ENCODE measurements around the gene IDI1. TPM values are rescaled to one million over a fixed set of nuclear protein-coding genes. Genes with fewer than 3 reads are reported as not detected.

IDI1 gene
- total RNA-seq, 4 donors from 2014 or later, result 30.7 to 87.5 (median 59.9) TPM

GRCh38 chr10:997266-998022 is 51.5 kb downstream of the IDI1 start:
- WGBS, 2 donors, result 84 to 88% methylated on average over 14 to 15 of the region's 19 CpGs
- Histone ChIP-seq H3K4me3 (no peak overlapping the region), H3K9me3 (peaks cover 0 to 11% (median 4%) of the 10 kb centered on the region in 3 donors), H3K27ac (no peak overlapping the region), H3K36me3 (peaks cover 13 to 100% (median 61%) of the 10 kb centered on the region in 3 donors), H3K27me3 (no peaks in the 10 kb centered on the region), H3K4me1 (no peaks in the 10 kb centered on the region)
- TF ChIP-seq CTCF (IDR thresholded peaks at IDR 0.05) (no peak), POLR2A (IDR thresholded peaks at IDR 0.05) (no peak)
- intact Hi-C loops (cut with DNase I), result no loop called here
- no peak for DNase-seq

- H3K27me3 ChIP-seq, result no peaks in the 10 kb centered on the region
- WGBS, 2 donors, result 93% methylated on average over 12 of the region's 12 CpGs
Measured at GRCh38 chr10:996031-996430, 52.9 kb downstream of the IDI1 start.

GRCh38 chr10:995559-995926 is 53.4 kb downstream of the IDI1 start:
- Histone ChIP-seq H3K27me3 (no peaks in the 10 kb centered on the region), H3K4me3 (no peak overlapping the region), H3K4me1 (peaks cover 0 to 5% (median 0%) of the 10 kb centered on the region in 3 donors), H3K36me3 (peaks cover 13 to 84% (median 50%) of the 10 kb centered on the region in 3 donors), H3K27ac (no peak overlapping the region), H3K9me3 (no peaks in the 10 kb centered on the region)
- intact Hi-C loops (cut with DNase I), result no loop called here
- TF ChIP-seq POLR2A (IDR thresholded peaks at IDR 0.05), result no peak
- TF ChIP-seq CTCF (IDR thresholded peaks at IDR 0.05), result no peak
- no peak for DNase-seq
- 92% methylated on average over 7 of the region's 7 CpGs for WGBS, 2 donors

More at GRCh38 chr10:996031-996430, 52.9 kb downstream of the IDI1 start:
- DNase-seq, result no peak
- no peak for TF ChIP-seq POLR2A (IDR thresholded peaks at IDR 0.05)
- no peak for TF ChIP-seq CTCF (IDR thresholded peaks at IDR 0.05)
- Histone ChIP-seq H3K36me3 (peaks cover 13 to 86% (median 54%) of the 10 kb centered on the region in 3 donors), H3K4me1 (peaks cover 0 to under 1% (median 0%) of the 10 kb centered on the region in 3 donors), H3K9me3 (no peaks in the 10 kb centered on the region), H3K27ac (no peak overlapping the region), H3K4me3 (no peak overlapping the region)
- intact Hi-C loops (cut with DNase I), result no loop called here

DNA sequence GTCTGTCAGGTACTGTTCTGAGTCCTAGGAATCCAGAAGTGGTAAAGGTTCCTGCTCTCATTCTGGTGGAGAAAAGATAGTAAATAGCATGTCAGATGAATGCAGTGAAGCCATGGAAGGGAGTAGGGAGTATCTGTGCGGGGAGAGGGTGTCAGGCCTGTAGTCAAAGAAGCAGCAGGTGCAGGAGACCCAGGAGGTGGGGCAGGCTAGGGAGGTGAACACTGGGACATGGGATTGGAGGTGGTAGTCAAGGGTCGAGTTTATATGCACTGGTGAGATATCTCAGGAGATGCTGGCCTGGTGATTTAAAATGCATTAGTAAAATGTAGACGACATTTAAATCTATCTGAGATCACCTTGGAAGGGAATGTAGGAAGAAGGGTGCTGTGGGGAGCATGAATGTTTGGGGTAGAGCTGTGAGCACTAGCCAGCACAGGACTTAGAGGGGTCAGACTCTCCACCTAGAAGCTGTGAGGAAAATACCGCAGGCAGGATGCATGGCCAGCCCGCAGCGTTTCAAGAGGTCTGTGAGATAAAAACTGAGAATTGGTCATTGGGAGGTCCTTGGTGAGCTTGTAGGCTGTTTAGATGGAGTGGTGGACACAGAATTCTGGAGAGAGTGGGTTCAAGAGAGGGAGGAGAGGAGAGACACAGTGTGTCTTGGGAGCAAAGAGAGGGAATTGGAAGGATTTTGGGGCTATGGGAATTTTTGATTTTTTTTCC is 53.9 kb downstream of the IDI1 start:
- H3K4me1 ChIP-seq, result peaks cover 0 to 10% (median 1%) of the 10 kb centered on the region in 3 donors
- no peak overlapping the region for H3K4me3 ChIP-seq
- no peaks in the 10 kb centered on the region for H3K9me3 ChIP-seq
- DNase-seq, result no peak
- no peak overlapping the region for H3K27ac ChIP-seq
- H3K27me3 ChIP-seq, result no peaks in the 10 kb centered on the region
- TF ChIP-seq CTCF (IDR thresholded peaks at IDR 0.05) (no peak), POLR2A (IDR thresholded peaks at IDR 0.05) (no peak)
- intact Hi-C loops (cut with DNase I), result no loop called here
- H3K36me3 ChIP-seq, result peaks cover 13 to 79% (median 45%) of the 10 kb centered on the region in 3 donors
- 96 to 99% methylated on average over 6 of the region's 6 CpGs for WGBS, 2 donors

DNA sequence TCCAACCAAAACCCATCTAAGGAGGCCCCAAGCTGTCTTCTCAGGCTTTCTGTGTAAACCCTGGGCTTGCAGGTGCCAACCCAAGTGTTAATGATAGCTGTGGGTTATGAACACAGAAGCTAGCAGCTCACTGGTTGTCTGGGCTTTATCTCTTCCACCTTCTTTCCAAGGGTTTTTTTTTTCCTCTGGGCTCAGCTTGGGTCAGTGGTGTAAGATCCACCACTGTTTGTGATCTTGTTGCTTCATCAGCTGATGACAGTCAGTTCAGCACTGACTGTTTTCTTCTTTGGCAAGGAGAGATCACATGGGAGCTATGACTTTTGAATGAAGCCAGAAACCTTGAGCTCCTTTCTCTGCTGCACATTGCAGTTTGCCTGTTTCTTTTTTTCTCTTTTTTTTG is 56.0 kb downstream of the IDI1 start:
- no peak overlapping the region for H3K4me3 ChIP-seq
- no peaks in the 10 kb centered on the region for H3K27me3 ChIP-seq
- TF ChIP-seq POLR2A (IDR thresholded peaks at IDR 0.05), result no peak
- TF ChIP-seq CTCF (IDR thresholded peaks at IDR 0.05), result no peak
- intact Hi-C loops (cut with DNase I), result no loop called here
- no peak for DNase-seq
- H3K27ac ChIP-seq, result no peak overlapping the region
- H3K36me3 ChIP-seq, result peaks cover 4 to 58% (median 24%) of the 10 kb centered on the region in 3 donors
- no peaks in the 10 kb centered on the region for H3K9me3 ChIP-seq
- peaks cover 9 to 22% (median 13%) of the 10 kb centered on the region in 3 donors for H3K4me1 ChIP-seq
